Activated T-cell treated with anti-CD3 and anti-CD28 coated beads, Interleukin-2, amount 50 U/mL, for 4 hours (primary cell): ENCODE measurements around the gene THSD7A. TPM values are rescaled to one million over a fixed set of nuclear protein-coding genes. Genes with fewer than 3 reads are reported as not detected.

Experiments
- ATAC-seq, 2 donors: fragments of 200-7000 bp; cut with Tn5 transposase; one replicate each; pipeline ENCODE4 v1.10.0; 2021
- DNase-seq: peaks from one replicate; pipeline ENCODE4 v3.0.0-alpha.2; 2020
- H3K27me3 Mint-ChIP-seq: one replicate; pipeline ENCODE4 v1.8.0; 2021; ENCODE audit warnings: low read depth, mixed read lengths
- H3K36me3 Mint-ChIP-seq: one replicate; pipeline ENCODE4 v1.8.0; 2022; ENCODE audit warnings: mixed read lengths; ENCODE audit not compliant: insufficient read depth
- H3K4me1 Mint-ChIP-seq: one replicate; pipeline ENCODE4 v1.8.0; 2021; ENCODE audit warnings: low read depth, mixed read lengths
- H3K4me3 Mint-ChIP-seq: one replicate; pipeline ENCODE4 v1.8.0; 2021; ENCODE audit warnings: mild to moderate bottlenecking, moderate library complexity, mixed read lengths
- H3K9me3 Mint-ChIP-seq: one replicate; pipeline ENCODE4 v1.8.0; 2021; ENCODE audit warnings: mixed read lengths
- total RNA-seq, 3 donors: library from RNA; stranded (reverse); gene quantifications; one replicate each; pipeline ENCODE4 v1.2.1, GENCODE V29; 2021

Gene THSD7A
- total RNA-seq, 3 donors from 2014 or later: not detected

GRCh38 chr7:11689096-11689495 is 142.9 kb downstream of the THSD7A start:
- ATAC-seq: no peak
- H3K27me3 Mint-ChIP-seq: no peaks in the 10 kb centered on the region
- DNase-seq: no peak
- H3K4me3 Mint-ChIP-seq: no peak overlapping the region
- H3K9me3 Mint-ChIP-seq: peaks cover 4% of the 10 kb centered on the region
- H3K36me3 Mint-ChIP-seq: no peaks in the 10 kb centered on the region
- no peaks in the 10 kb centered on the region for H3K4me1 Mint-ChIP-seq

- H3K9me3 Mint-ChIP-seq: peaks cover 36% of the 10 kb centered on the region
- no peak for DNase-seq
- no peaks in the 10 kb centered on the region for H3K4me1 Mint-ChIP-seq
- H3K36me3 Mint-ChIP-seq: no peaks in the 10 kb centered on the region
- no peak for ATAC-seq
- no peak overlapping the region for H3K4me3 Mint-ChIP-seq
- H3K27me3 Mint-ChIP-seq: no peaks in the 10 kb centered on the region
Measured at GRCh38 chr7:11681461-11681860, 150.5 kb downstream of the THSD7A start.

GRCh38 chr7:11675163-11675562 is 156.8 kb downstream of the THSD7A start:
- H3K4me3 Mint-ChIP-seq: no peak overlapping the region
- no peaks in the 10 kb centered on the region for H3K4me1 Mint-ChIP-seq
- DNase-seq: no peak
- no peaks in the 10 kb centered on the region for H3K36me3 Mint-ChIP-seq
- no peak for ATAC-seq
- no peaks in the 10 kb centered on the region for H3K27me3 Mint-ChIP-seq
- H3K9me3 Mint-ChIP-seq: peaks cover 21% of the 10 kb centered on the region

- no peaks in the 10 kb centered on the region for H3K27me3 Mint-ChIP-seq
- DNase-seq (no peak), ATAC-seq (no peak)
- no peaks in the 10 kb centered on the region for H3K36me3 Mint-ChIP-seq
- no peaks in the 10 kb centered on the region for H3K9me3 Mint-ChIP-seq
- no peak overlapping the region for H3K4me3 Mint-ChIP-seq
- no peaks in the 10 kb centered on the region for H3K4me1 Mint-ChIP-seq
Measured at GRCh38 chr7:11668727-11669126, 163.3 kb downstream of the THSD7A start.

- ATAC-seq (no peak), DNase-seq (no peak)
- Mint-ChIP-seq H3K9me3 (no peaks in the 10 kb centered on the region), H3K27me3 (no peaks in the 10 kb centered on the region), H3K4me3 (no peak overlapping the region), H3K36me3 (no peaks in the 10 kb centered on the region), H3K4me1 (no peaks in the 10 kb centered on the region)
Measured at GRCh38 chr7:11667810-11668185, 164.2 kb downstream of the THSD7A start.

- H3K36me3 Mint-ChIP-seq: no peaks in the 10 kb centered on the region
- H3K27me3 Mint-ChIP-seq: no peaks in the 10 kb centered on the region
- H3K9me3 Mint-ChIP-seq: no peaks in the 10 kb centered on the region
- no peaks in the 10 kb centered on the region for H3K4me1 Mint-ChIP-seq
- H3K4me3 Mint-ChIP-seq: no peak overlapping the region
- no peak for ATAC-seq
- no peak for DNase-seq
Measured at GRCh38 chr7:11667071-11667809, 164.8 kb downstream of the THSD7A start.

- no peaks in the 10 kb centered on the region for H3K9me3 Mint-ChIP-seq
- no peaks in the 10 kb centered on the region for H3K36me3 Mint-ChIP-seq
- no peak overlapping the region for H3K4me3 Mint-ChIP-seq
- DNase-seq (no peak), ATAC-seq (no peak)
- H3K4me1 Mint-ChIP-seq: no peaks in the 10 kb centered on the region
- no peaks in the 10 kb centered on the region for H3K27me3 Mint-ChIP-seq
Measured at GRCh38 chr7:11665357-11665756, 166.6 kb downstream of the THSD7A start.

- H3K4me1 Mint-ChIP-seq: no peaks in the 10 kb centered on the region
- no peak for ATAC-seq
- no peaks in the 10 kb centered on the region for H3K27me3 Mint-ChIP-seq
- no peaks in the 10 kb centered on the region for H3K9me3 Mint-ChIP-seq
- DNase-seq: no peak
- no peak overlapping the region for H3K4me3 Mint-ChIP-seq
- H3K36me3 Mint-ChIP-seq: no peaks in the 10 kb centered on the region
Measured at GRCh38 chr7:11655642-11656041, 176.4 kb downstream of the THSD7A start.

- ATAC-seq: no peak
- Mint-ChIP-seq H3K9me3 (no peaks in the 10 kb centered on the region), H3K36me3 (no peaks in the 10 kb centered on the region), H3K4me3 (no peak overlapping the region), H3K27me3 (no peaks in the 10 kb centered on the region), H3K4me1 (no peaks in the 10 kb centered on the region)
- no peak for DNase-seq
Measured at GRCh38 chr7:11655163-11655562, 176.8 kb downstream of the THSD7A start.

GRCh38 chr7:11650500-11650899 is 181.5 kb downstream of the THSD7A start:
- no peak overlapping the region for H3K4me3 Mint-ChIP-seq
- no peak for DNase-seq
- H3K27me3 Mint-ChIP-seq: no peaks in the 10 kb centered on the region
- H3K36me3 Mint-ChIP-seq: no peaks in the 10 kb centered on the region
- ATAC-seq: no peak
- no peaks in the 10 kb centered on the region for H3K9me3 Mint-ChIP-seq
- H3K4me1 Mint-ChIP-seq: no peaks in the 10 kb centered on the region

- no peaks in the 10 kb centered on the region for H3K9me3 Mint-ChIP-seq
- ATAC-seq (no peak), DNase-seq (no peak)
- no peaks in the 10 kb centered on the region for H3K4me1 Mint-ChIP-seq
- no peaks in the 10 kb centered on the region for H3K27me3 Mint-ChIP-seq
- no peaks in the 10 kb centered on the region for H3K36me3 Mint-ChIP-seq
- no peak overlapping the region for H3K4me3 Mint-ChIP-seq
Measured at GRCh38 chr7:11650030-11650429, 182.0 kb downstream of the THSD7A start.

GRCh38 chr7:11648980-11649379 is 183.0 kb downstream of the THSD7A start:
- no peak for ATAC-seq
- no peak for DNase-seq
- Mint-ChIP-seq H3K9me3 (no peaks in the 10 kb centered on the region), H3K4me1 (no peaks in the 10 kb centered on the region), H3K36me3 (no peaks in the 10 kb centered on the region), H3K4me3 (no peak overlapping the region), H3K27me3 (no peaks in the 10 kb centered on the region)

- ATAC-seq: no peak
- no peak for DNase-seq
- Mint-ChIP-seq H3K4me1 (no peaks in the 10 kb centered on the region), H3K9me3 (no peaks in the 10 kb centered on the region), H3K36me3 (no peaks in the 10 kb centered on the region), H3K4me3 (no peak overlapping the region), H3K27me3 (no peaks in the 10 kb centered on the region)
Measured at GRCh38 chr7:11648101-11648500, 183.9 kb downstream of the THSD7A start.

- no peaks in the 10 kb centered on the region for H3K9me3 Mint-ChIP-seq
- H3K4me3 Mint-ChIP-seq: no peak overlapping the region
- no peak for DNase-seq
Measured at GRCh38 chr7:11642841-11643240, 189.2 kb downstream of the THSD7A start.

GRCh38 chr7:11642276-11642675 is 189.7 kb downstream of the THSD7A start:
- H3K4me1 Mint-ChIP-seq: no peaks in the 10 kb centered on the region
- no peaks in the 10 kb centered on the region for H3K36me3 Mint-ChIP-seq
- ATAC-seq (no peak), DNase-seq (no peak)
- H3K9me3 Mint-ChIP-seq: no peaks in the 10 kb centered on the region
- no peak overlapping the region for H3K4me3 Mint-ChIP-seq
- H3K27me3 Mint-ChIP-seq: no peaks in the 10 kb centered on the region

More at GRCh38 chr7:11642841-11643240, 189.2 kb downstream of the THSD7A start:
- Mint-ChIP-seq H3K36me3 (no peaks in the 10 kb centered on the region), H3K27me3 (no peaks in the 10 kb centered on the region), H3K4me1 (no peaks in the 10 kb centered on the region)
- no peak for ATAC-seq
